Measurements from ENCODE around the gene U2SURP. TPM values are rescaled to one million over a fixed set of nuclear protein-coding genes. Genes with fewer than 3 reads are reported as not detected.
A peak's percentile ranks its signal among the peaks of the same experiment; 100 is the strongest.

U2SURP gene
- total and polyA plus RNA-seq, 7 experiments from 2014 or later: 99.9 to 172 (median 142) TPM

DNA sequence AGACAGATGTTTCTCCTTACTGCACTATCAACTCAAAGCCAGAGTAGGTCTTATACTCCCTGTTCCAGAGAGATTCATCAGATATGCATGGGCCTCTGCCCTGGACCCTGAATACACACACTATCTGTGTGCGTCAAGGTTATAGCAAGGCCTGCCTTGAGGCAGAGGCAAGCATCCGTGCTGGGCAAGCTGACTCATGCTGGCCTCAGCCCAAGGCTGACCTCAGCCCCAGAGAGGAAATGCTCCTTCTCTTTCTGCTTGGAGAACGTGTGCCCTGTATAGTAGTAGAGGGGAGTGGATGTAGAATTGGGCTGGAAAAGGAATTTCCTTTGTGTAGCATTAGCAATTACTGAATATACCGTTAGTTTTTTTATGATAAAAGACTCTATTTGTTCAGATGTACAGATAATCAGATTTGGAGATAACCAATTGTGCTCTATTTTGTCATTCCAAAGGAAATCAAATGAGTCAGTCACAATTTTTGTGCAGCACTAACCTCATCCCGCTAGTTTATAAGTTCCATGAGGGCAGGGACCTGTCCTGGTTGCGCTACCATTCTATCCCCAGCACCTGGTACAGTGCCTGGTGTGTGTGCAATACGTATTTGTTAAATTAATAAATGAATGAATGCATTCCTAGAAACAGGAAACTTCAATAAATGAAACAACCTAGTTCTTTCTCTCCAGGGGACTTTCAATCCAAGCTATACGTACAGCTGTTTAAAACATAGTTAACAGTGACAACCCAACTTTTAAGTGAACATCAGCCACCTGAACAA, 24.6 kb upstream of the U2SURP start:
- Histone ChIP-seq H3K9me3 (ENCODE audit: control insufficient read depth in 2 of 3, low read length in 3 of 3) (no peaks in the 10 kb centered on the region), H3K27me3 (ENCODE audit: control insufficient read depth in 2 of 2, insufficient read depth in 2 of 2, low read length in 2 of 2) (no peaks in the 10 kb centered on the region), H3K36me3 (ENCODE audit: control insufficient read depth in 2 of 3, insufficient read depth in 3 of 3, low read length in 3 of 3) (no peaks in the 10 kb centered on the region), H3K4me1 (ENCODE audit: control insufficient read depth in 2 of 2, insufficient read depth in 2 of 2, low read length in 2 of 2) (no peaks in the 10 kb centered on the region), H3K27ac (ENCODE audit: low read depth, low read length) (no peak overlapping the region), H3K4me3 (ENCODE audit: low read length) (no peak overlapping the region)
- ChIA-PET POLR2A (no interaction called here), CTCF (no interaction called here)
- H3K36me3 Mint-ChIP-seq: no peaks in the 10 kb centered on the region
- H3K9me3 Mint-ChIP-seq: no peaks in the 10 kb centered on the region
- peak; percentile 74 for ATAC-seq
- no peak overlapping the region for H3K27ac Mint-ChIP-seq
- no peaks in the 10 kb centered on the region for H3K4me1 Mint-ChIP-seq
- DNase-seq: no peak
- no peak overlapping the region for H3K4me3 Mint-ChIP-seq
- peaks cover 4 to 38% (median 16%) of the 10 kb centered on the region in 5 donors for H3K27me3 Mint-ChIP-seq
- intact Hi-C loops (cut with micrococcal nuclease): no loop called here

DNA sequence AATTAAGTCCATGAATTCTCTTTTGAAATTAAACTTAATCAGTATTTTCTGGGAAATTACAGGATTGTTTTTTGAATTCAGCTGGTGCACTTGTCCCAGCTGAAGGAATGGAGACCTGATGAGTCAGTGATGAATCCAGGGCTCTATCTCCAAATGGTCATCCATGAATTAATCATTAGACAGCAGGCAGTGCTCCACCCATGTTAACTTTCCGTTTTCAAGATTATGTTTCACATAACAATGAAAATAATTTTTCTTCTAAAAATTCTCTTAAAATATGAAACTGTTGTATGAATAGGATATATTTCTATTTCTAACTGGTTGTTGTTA, 24.0 kb upstream of the U2SURP start:
- Mint-ChIP-seq H3K36me3 (no peaks in the 10 kb centered on the region), H3K9me3 (no peaks in the 10 kb centered on the region), H3K4me3 (no peak overlapping the region), H3K27ac (no peak overlapping the region), H3K4me1 (no peaks in the 10 kb centered on the region), H3K27me3 (peaks cover 4 to 35% (median 18%) of the 10 kb centered on the region in 5 donors)
- no peaks in the 10 kb centered on the region for H3K36me3 ChIP-seq (ENCODE audit: control insufficient read depth in 2 of 3, insufficient read depth in 3 of 3, low read length in 3 of 3)
- no peak overlapping the region for H3K4me3 ChIP-seq (ENCODE audit: low read length)
- no peaks in the 10 kb centered on the region for H3K27me3 ChIP-seq (ENCODE audit: control insufficient read depth in 2 of 2, insufficient read depth in 2 of 2, low read length in 2 of 2)
- no peaks in the 10 kb centered on the region for H3K9me3 ChIP-seq (ENCODE audit: control insufficient read depth in 2 of 3, low read length in 3 of 3)
- ChIA-PET CTCF (no interaction called here), POLR2A (no interaction called here)
- intact Hi-C loops (cut with micrococcal nuclease): no loop called here
- H3K27ac ChIP-seq (ENCODE audit: low read depth, low read length): no peak overlapping the region
- DNase-seq (no peak), ATAC-seq (no peak)
- H3K4me1 ChIP-seq (ENCODE audit: control insufficient read depth in 2 of 2, insufficient read depth in 2 of 2, low read length in 2 of 2): no peaks in the 10 kb centered on the region

DNA sequence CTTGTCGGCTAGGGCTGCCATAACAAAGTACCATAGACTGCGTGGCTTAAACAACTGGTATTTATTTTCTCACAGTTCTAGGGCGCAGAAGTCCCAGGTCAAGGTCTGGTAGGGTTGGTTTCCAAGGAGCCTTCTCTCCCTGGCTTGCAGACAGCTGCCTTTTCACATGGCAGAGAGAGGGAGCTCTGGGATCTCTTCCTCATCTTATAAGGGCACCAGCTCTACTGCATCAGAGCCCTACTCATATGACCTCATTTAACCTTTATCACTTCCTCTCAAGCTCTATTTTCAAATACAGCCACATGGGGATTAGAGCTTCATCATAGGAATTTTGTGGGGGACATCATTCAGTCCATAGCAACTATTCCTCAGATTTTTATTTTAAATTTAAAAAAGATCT, 20.3 kb upstream of the U2SURP start:
- H3K36me3 ChIP-seq (ENCODE audit: control insufficient read depth in 2 of 3, insufficient read depth in 3 of 3, low read length in 3 of 3): no peaks in the 10 kb centered on the region
- Mint-ChIP-seq H3K27ac (no peak overlapping the region), H3K4me3 (no peak overlapping the region), H3K9me3 (no peaks in the 10 kb centered on the region), H3K4me1 (no peaks in the 10 kb centered on the region), H3K27me3 (peaks cover 0 to 51% (median 15%) of the 10 kb centered on the region in 5 donors), H3K36me3 (no peaks in the 10 kb centered on the region)
- ATAC-seq: no peak
- no peaks in the 10 kb centered on the region for H3K9me3 ChIP-seq (ENCODE audit: control insufficient read depth in 2 of 3, low read length in 3 of 3)
- no peak for DNase-seq
- H3K27ac ChIP-seq (ENCODE audit: low read depth, low read length): no peak overlapping the region
- no peak overlapping the region for H3K4me3 ChIP-seq (ENCODE audit: low read length)
- ChIA-PET CTCF (interaction anchor here (1.2 to 1.4 kb wide), 2 partner anchors 9 to 10 kb away, joined by 4 to 5 read pairs; no protein-coding TSS in a partner anchor), POLR2A (no interaction called here)
- H3K4me1 ChIP-seq (ENCODE audit: control insufficient read depth in 2 of 2, insufficient read depth in 2 of 2, low read length in 2 of 2): no peaks in the 10 kb centered on the region
- intact Hi-C loops (cut with micrococcal nuclease): no loop called here
- no peaks in the 10 kb centered on the region for H3K27me3 ChIP-seq (ENCODE audit: control insufficient read depth in 2 of 2, insufficient read depth in 2 of 2, low read length in 2 of 2)

DNA sequence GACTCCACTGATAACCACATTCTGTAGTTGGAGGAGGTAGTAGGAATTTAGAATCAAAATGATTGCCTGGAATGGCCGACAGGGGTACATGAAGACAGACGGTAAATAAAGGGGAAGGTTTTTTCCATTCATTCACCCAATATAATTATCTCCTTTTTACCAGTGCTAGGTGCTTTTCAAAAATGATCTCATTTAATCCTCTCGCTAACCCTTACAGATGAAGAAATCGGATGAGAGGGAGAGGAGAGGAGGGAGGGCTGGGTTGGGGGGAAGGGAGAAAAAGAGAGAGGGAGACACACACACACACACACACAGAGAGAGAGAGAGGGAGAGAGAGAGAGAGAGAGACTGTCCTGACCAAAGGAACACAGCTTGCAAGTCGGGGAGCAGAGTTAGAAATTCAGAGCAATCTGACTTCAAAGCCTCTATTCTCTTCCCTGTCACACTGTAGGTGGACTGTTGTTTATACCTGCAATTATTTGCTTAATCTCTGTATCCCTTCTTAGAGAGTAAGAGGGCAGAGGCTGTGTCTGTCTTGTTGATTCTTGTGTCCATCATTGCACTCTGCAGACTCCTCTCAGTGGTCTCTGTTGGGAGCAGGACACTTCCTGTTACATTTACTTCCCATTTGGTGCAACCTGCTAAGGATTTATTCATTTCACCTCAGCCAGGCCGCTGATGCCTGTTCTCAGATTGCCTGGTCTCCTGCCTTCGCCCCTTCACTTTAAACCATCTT, 19.2 kb upstream of the U2SURP start:
- H3K27ac Mint-ChIP-seq: no peak overlapping the region
- Histone ChIP-seq H3K4me3 (ENCODE audit: low read length) (no peak overlapping the region), H3K27ac (ENCODE audit: low read depth, low read length) (no peak overlapping the region), H3K4me1 (ENCODE audit: control insufficient read depth in 2 of 2, insufficient read depth in 2 of 2, low read length in 2 of 2) (no peaks in the 10 kb centered on the region), H3K27me3 (ENCODE audit: control insufficient read depth in 2 of 2, insufficient read depth in 2 of 2, low read length in 2 of 2) (no peaks in the 10 kb centered on the region), H3K9me3 (ENCODE audit: control insufficient read depth in 2 of 3, low read length in 3 of 3) (no peaks in the 10 kb centered on the region), H3K36me3 (ENCODE audit: control insufficient read depth in 2 of 3, insufficient read depth in 3 of 3, low read length in 3 of 3) (no peaks in the 10 kb centered on the region)
- no peak overlapping the region for H3K4me3 Mint-ChIP-seq
- no peaks in the 10 kb centered on the region for H3K9me3 Mint-ChIP-seq
- H3K27me3 Mint-ChIP-seq: peaks cover 0 to 42% (median 10%) of the 10 kb centered on the region in 5 donors
- ATAC-seq (no peak), DNase-seq (no peak)
- intact Hi-C loops (cut with micrococcal nuclease): no loop called here
- CTCF ChIA-PET: interaction anchor here (0.5 to 2.1 kb wide), 3 partner anchors 9 to 395 kb away, joined by 3 to 7 read pairs (median 5); no protein-coding TSS in a partner anchor
- POLR2A ChIA-PET: no interaction called here
- no peaks in the 10 kb centered on the region for H3K36me3 Mint-ChIP-seq
- no peaks in the 10 kb centered on the region for H3K4me1 Mint-ChIP-seq

DNA sequence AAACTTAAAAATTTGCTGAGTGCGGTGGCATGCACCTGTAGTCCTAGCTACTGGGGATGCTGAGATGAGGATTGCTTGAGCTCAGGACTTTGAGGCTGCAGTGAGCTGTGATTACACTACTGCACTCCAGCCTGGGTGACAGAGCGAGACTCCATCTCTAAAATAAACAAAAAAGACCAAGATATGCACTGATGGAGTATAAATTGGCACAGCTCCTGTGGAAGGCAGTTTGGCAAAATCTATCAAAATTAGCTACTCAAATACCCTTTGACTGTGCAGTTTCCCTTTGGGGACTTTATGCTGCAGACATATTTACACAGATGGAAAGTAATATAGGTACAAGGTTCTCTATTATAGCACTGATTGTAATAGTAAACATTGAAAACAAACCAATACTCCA, 18.1 kb upstream of the U2SURP start:
- intact Hi-C loops (cut with micrococcal nuclease): no loop called here
- DNase-seq (no peak), ATAC-seq (no peak)
- Mint-ChIP-seq H3K27me3 (peaks cover 0 to 43% (median 10%) of the 10 kb centered on the region in 5 donors), H3K9me3 (no peaks in the 10 kb centered on the region), H3K4me3 (no peak overlapping the region), H3K4me1 (peaks cover 0 to 4% (median 0%) of the 10 kb centered on the region in 7 donors), H3K27ac (no peak overlapping the region), H3K36me3 (no peaks in the 10 kb centered on the region)
- no peaks in the 10 kb centered on the region for H3K27me3 ChIP-seq (ENCODE audit: control insufficient read depth in 2 of 2, insufficient read depth in 2 of 2, low read length in 2 of 2)
- no peak overlapping the region for H3K27ac ChIP-seq (ENCODE audit: low read depth, low read length)
- H3K9me3 ChIP-seq (ENCODE audit: control insufficient read depth in 2 of 3, low read length in 3 of 3): no peaks in the 10 kb centered on the region
- no peaks in the 10 kb centered on the region for H3K4me1 ChIP-seq (ENCODE audit: control insufficient read depth in 2 of 2, insufficient read depth in 2 of 2, low read length in 2 of 2)
- ChIA-PET CTCF (interaction anchor here (1.2 to 2.1 kb wide), 2 partner anchors 13 to 396 kb away, joined by 6 to 7 read pairs; no protein-coding TSS in a partner anchor), POLR2A (no interaction called here)
- no peaks in the 10 kb centered on the region for H3K36me3 ChIP-seq (ENCODE audit: control insufficient read depth in 2 of 3, insufficient read depth in 3 of 3, low read length in 3 of 3)
- no peak overlapping the region for H3K4me3 ChIP-seq (ENCODE audit: low read length)

DNA sequence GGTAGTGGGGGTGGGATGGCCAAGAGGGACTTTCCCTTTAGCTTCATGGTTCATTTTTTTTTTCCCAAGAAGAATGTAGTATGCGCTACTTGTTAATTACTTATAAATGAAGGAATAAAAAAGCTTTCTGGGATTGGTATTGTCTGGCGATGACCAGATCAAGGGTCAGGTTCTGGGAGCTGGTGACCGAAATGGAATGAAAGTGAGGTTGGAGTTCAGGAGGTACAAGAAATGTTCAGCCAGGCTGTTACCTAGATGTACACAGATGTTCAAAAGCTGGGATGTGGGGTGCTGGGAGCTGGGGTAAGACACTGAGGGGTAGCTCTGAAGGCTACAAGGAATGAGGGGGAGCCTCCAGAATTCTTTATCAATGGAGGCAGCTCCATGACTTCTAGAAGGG, 17.1 kb upstream of the U2SURP start:
- H3K27me3 ChIP-seq (ENCODE audit: control insufficient read depth in 2 of 2, insufficient read depth in 2 of 2, low read length in 2 of 2): no peaks in the 10 kb centered on the region
- H3K4me1 Mint-ChIP-seq: peaks cover 0 to 4% (median 0%) of the 10 kb centered on the region in 7 donors
- no peak overlapping the region for H3K27ac Mint-ChIP-seq
- no peaks in the 10 kb centered on the region for H3K4me1 ChIP-seq (ENCODE audit: control insufficient read depth in 2 of 2, insufficient read depth in 2 of 2, low read length in 2 of 2)
- H3K9me3 Mint-ChIP-seq: no peaks in the 10 kb centered on the region
- H3K4me3 ChIP-seq (ENCODE audit: low read length): no peak overlapping the region
- H3K36me3 ChIP-seq (ENCODE audit: control insufficient read depth in 2 of 3, insufficient read depth in 3 of 3, low read length in 3 of 3): no peaks in the 10 kb centered on the region
- no peak overlapping the region for H3K4me3 Mint-ChIP-seq
- H3K27ac ChIP-seq (ENCODE audit: low read depth, low read length): no peak overlapping the region
- no peak for DNase-seq
- H3K27me3 Mint-ChIP-seq: peaks cover 0 to 40% (median 10%) of the 10 kb centered on the region in 5 donors
- ATAC-seq: no peak
- H3K9me3 ChIP-seq (ENCODE audit: control insufficient read depth in 2 of 3, low read length in 3 of 3): no peaks in the 10 kb centered on the region
- POLR2A ChIA-PET: no interaction called here
- CTCF ChIA-PET: interaction anchor here (0.7 to 2.1 kb wide), 3 partner anchors 395 to 414 kb away, joined by 3 to 7 read pairs (median 4); no protein-coding TSS in a partner anchor
- intact Hi-C loops (cut with micrococcal nuclease): no loop called here
- H3K36me3 Mint-ChIP-seq: no peaks in the 10 kb centered on the region

All from naive thymus-derived CD4-positive, alpha-beta T cell (primary cell).